Neural progenitor cell (in vitro differentiated cells): ENCODE results near the gene NXF3.

ENCODE experiments used
- CTCF ChIP-seq: fragments of 200-600 bp; sonication (generic); IDR thresholded peaks from 2 replicates; pipeline ENCODE4 v1.5.1; 2017; ENCODE audit warnings: antibody characterized with exemption, mild to moderate bottlenecking
- EZH2 ChIP-seq: fragments of 200-600 bp; sonication (generic); IDR thresholded peaks from 2 replicates; pipeline ENCODE4 v1.6.1; 2017; ENCODE audit warnings: antibody characterized with exemption, mild to moderate bottlenecking, moderate library complexity
- EZH2phosphoT487 ChIP-seq: fragments of 200-600 bp; sonication (generic); IDR thresholded peaks from 2 replicates; pipeline ENCODE4 v1.6.1; 2017; ENCODE audit warnings: antibody characterized with exemption

DNA sequence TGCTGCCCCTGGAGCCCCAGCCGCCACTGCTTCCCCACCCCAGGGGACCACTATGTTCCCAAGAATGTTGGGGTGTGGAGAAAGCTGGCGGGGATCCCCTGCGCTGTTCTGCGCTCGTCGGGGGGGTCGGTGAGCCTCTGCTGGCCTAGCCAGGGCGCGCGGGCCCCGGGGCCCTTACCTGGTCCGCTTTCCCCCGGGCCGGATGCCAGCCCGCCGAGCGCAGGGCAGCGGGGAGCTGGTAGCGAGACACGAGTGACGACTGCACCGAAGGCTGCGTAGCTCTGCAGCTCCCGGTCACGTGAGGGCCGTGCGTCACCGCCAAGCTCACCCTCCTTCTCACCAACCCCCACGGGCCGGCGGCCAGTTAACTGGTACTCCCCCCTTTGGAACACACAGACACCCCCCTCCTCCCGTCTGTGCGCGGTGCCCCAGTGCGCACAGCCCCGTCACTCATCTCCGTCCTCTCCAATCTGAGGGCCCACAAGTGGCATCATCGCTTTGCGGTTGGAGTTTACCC lies 29.0 kb downstream of the NXF3 start, which contains the start of gene BEX1:
- no peak for TF ChIP-seq CTCF
- TF ChIP-seq EZH2phosphoT487 = no peak
- TF ChIP-seq EZH2 = no peak
